ENCODE results near the gene SMYD3. TPM values are rescaled to one million over a fixed set of nuclear protein-coding genes. Genes with fewer than 3 reads are reported as not detected.

SMYD3 gene
- total and polyA plus RNA-seq, 2 experiments from 2014 or later: 30.8 to 68.5 TPM

- H3K4me2 ChIP-seq: no peak overlapping the region
- 84% methylated on average over 5 of the region's 5 CpGs for WGBS (ENCODE audit: low lambda C conversion rate, missing lambda C conversion rate)
- no peak overlapping the region for H3K27ac ChIP-seq
- H3K79me2 ChIP-seq: no peaks in the 10 kb centered on the region
- H3K9me2 ChIP-seq (replicated peaks; ENCODE audit: insufficient read depth): no peaks in the 10 kb centered on the region
- TF ChIP-seq CTCF (IDR thresholded peaks at IDR 0.05; ENCODE audit: poor library complexity): no peak
- TF ChIP-seq EZH2phosphoT487 (IDR thresholded peaks at IDR 0.05; ENCODE audit: low read depth, severe bottlenecking, unreplicated experiment): no peak
- TF ChIP-seq EZH2 (IDR thresholded peaks at IDR 0.05; ENCODE audit: borderline replicate concordance): no peak
- H3K4me1 ChIP-seq (ENCODE audit: insufficient read depth): peaks cover 4% of the 10 kb centered on the region
- no peak overlapping the region for H3K4me3 ChIP-seq
- no peak for DNase-seq (ENCODE audit: low spot score)
- no peaks in the 10 kb centered on the region for H4K20me1 ChIP-seq (ENCODE audit: insufficient read depth, poor library complexity, severe bottlenecking)
- no peaks in the 10 kb centered on the region for H3K27me3 ChIP-seq
- no peak overlapping the region for H2AFZ ChIP-seq
- no peaks in the 10 kb centered on the region for H3K36me3 ChIP-seq (replicated peaks; ENCODE audit: insufficient read depth, low read depth)
- H3K9me3 ChIP-seq (ENCODE audit: low read depth): no peaks in the 10 kb centered on the region
Observed at GRCh38 chr1:246295968-246296367, 211.1 kb downstream of the SMYD3 start.

GRCh38 chr1:246295340-246295739 lies 211.7 kb downstream of the SMYD3 start:
- H3K4me1 ChIP-seq (ENCODE audit: insufficient read depth): no peaks in the 10 kb centered on the region
- no peak overlapping the region for H3K27ac ChIP-seq
- TF ChIP-seq EZH2phosphoT487 (IDR thresholded peaks at IDR 0.05; ENCODE audit: low read depth, severe bottlenecking, unreplicated experiment) (no peak), EZH2 (IDR thresholded peaks at IDR 0.05; ENCODE audit: borderline replicate concordance) (no peak), CTCF (IDR thresholded peaks at IDR 0.05; ENCODE audit: poor library complexity) (no peak)
- H3K4me3 ChIP-seq: no peak overlapping the region
- WGBS (ENCODE audit: low lambda C conversion rate, missing lambda C conversion rate): 85% methylated on average over 2 of the region's 2 CpGs
- H3K9me3 ChIP-seq (ENCODE audit: low read depth): no peaks in the 10 kb centered on the region
- no peaks in the 10 kb centered on the region for H4K20me1 ChIP-seq (ENCODE audit: insufficient read depth, poor library complexity, severe bottlenecking)
- no peaks in the 10 kb centered on the region for H3K36me3 ChIP-seq (replicated peaks; ENCODE audit: insufficient read depth, low read depth)
- no peaks in the 10 kb centered on the region for H3K27me3 ChIP-seq
- no peak for DNase-seq (ENCODE audit: low spot score)
- no peak overlapping the region for H2AFZ ChIP-seq
- no peaks in the 10 kb centered on the region for H3K9me2 ChIP-seq (replicated peaks; ENCODE audit: insufficient read depth)
- H3K4me2 ChIP-seq: no peak overlapping the region
- no peaks in the 10 kb centered on the region for H3K79me2 ChIP-seq

GRCh38 chr1:246294263-246294662 lies 212.8 kb downstream of the SMYD3 start:
- H3K9me2 ChIP-seq (replicated peaks; ENCODE audit: insufficient read depth): no peaks in the 10 kb centered on the region
- no peaks in the 10 kb centered on the region for H3K9me3 ChIP-seq (ENCODE audit: low read depth)
- no peaks in the 10 kb centered on the region for H3K36me3 ChIP-seq (replicated peaks; ENCODE audit: insufficient read depth, low read depth)
- H3K4me2 ChIP-seq: no peak overlapping the region
- no peak for TF ChIP-seq CTCF (IDR thresholded peaks at IDR 0.05; ENCODE audit: poor library complexity)
- no peak for TF ChIP-seq EZH2 (IDR thresholded peaks at IDR 0.05; ENCODE audit: borderline replicate concordance)
- H4K20me1 ChIP-seq (ENCODE audit: insufficient read depth, poor library complexity, severe bottlenecking): no peaks in the 10 kb centered on the region
- no peak overlapping the region for H3K4me3 ChIP-seq
- no peak overlapping the region for H2AFZ ChIP-seq
- H3K79me2 ChIP-seq: no peaks in the 10 kb centered on the region
- DNase-seq (ENCODE audit: low spot score): no peak
- H3K27ac ChIP-seq: no peak overlapping the region
- no peaks in the 10 kb centered on the region for H3K4me1 ChIP-seq (ENCODE audit: insufficient read depth)
- H3K27me3 ChIP-seq: no peaks in the 10 kb centered on the region
- WGBS (ENCODE audit: low lambda C conversion rate, missing lambda C conversion rate): 96% methylated on average over 2 of the region's 2 CpGs

Data from hepatocyte (in vitro differentiated cells).